Measurements from ENCODE around the gene SCRN1.

DNA sequence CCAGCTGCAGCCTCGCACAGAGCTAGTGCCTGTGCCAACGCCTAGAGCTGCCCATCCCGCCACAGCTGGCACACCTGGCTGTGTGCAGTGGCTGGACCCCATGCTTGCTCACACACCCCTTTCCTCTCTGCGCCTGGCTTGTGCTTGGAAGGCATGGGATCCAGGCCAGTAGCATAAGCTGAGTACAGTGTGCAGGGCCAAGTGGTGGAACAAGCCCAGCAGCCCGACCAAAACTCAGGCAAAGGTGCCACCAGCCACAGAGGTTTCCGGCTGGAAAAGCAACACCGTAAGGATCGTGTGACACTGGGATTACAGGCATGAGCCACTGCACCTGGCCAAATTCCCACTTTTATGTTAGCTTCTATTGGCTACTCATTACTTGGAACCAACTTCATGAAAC is 38.4 kb downstream of the SCRN1 start:
- TF ChIP-seq EZH2 (IDR thresholded peaks at IDR 0.05; ENCODE audit: low read length, unreplicated experiment): no peak
- TF ChIP-seq, protein P1, sequence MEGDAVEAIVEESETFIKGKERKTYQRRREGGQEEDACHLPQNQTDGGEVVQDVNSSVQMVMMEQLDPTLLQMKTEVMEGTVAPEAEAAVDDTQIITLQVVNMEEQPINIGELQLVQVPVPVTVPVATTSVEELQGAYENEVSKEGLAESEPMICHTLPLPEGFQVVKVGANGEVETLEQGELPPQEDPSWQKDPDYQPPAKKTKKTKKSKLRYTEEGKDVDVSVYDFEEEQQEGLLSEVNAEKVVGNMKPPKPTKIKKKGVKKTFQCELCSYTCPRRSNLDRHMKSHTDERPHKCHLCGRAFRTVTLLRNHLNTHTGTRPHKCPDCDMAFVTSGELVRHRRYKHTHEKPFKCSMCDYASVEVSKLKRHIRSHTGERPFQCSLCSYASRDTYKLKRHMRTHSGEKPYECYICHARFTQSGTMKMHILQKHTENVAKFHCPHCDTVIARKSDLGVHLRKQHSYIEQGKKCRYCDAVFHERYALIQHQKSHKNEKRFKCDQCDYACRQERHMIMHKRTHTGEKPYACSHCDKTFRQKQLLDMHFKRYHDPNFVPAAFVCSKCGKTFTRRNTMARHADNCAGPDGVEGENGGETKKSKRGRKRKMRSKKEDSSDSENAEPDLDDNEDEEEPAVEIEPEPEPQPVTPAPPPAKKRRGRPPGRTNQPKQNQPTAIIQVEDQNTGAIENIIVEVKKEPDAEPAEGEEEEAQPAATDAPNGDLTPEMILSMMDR (conservative IDR thresholded peaks at IDR 0.05; ENCODE audit: low read depth, low read length): no peak
